HepG2 (cell line): ENCODE measurements around the gene NRL. TPM values are rescaled to one million over a fixed set of nuclear protein-coding genes. Genes with fewer than 3 reads are reported as not detected.
A peak's percentile ranks its signal among the peaks of the same experiment; 100 is the strongest.

Source experiments
- E2F1 ChIP-seq: sonication (generic); formaldehyde crosslinking; IDR thresholded peaks from 2 replicates; pipeline ENCODE4 v1.5.0; 2020; ENCODE audit warnings: missing genetic modification reagents
- KIAA2018 ChIP-seq: sonication (generic); formaldehyde crosslinking; IDR thresholded peaks from 2 replicates; pipeline ENCODE4 v1.5.0; 2020; ENCODE audit warnings: mild to moderate bottlenecking, missing genetic modification reagents, borderline replicate concordance
- NFAT5 ChIP-seq: sonication (generic); formaldehyde crosslinking; IDR thresholded peaks from 2 replicates; pipeline ENCODE4 v1.4.0; 2020; ENCODE audit warnings: missing genetic modification reagents
- ZBTB34 ChIP-seq: sonication (generic); formaldehyde crosslinking; IDR thresholded peaks from 2 replicates; pipeline ENCODE4 v1.8.0; 2022; ENCODE audit warnings: mild to moderate bottlenecking, missing genetic modification reagents
- ZMYM3 ChIP-seq: sonication (generic); formaldehyde crosslinking; IDR thresholded peaks from 2 replicates; pipeline ENCODE4 v1.5.1; 2020; ENCODE audit warnings: mild to moderate bottlenecking, missing genetic modification reagents
- ZNF280D ChIP-seq: sonication (generic); formaldehyde crosslinking; IDR thresholded peaks from 2 replicates; pipeline ENCODE4 v1.5.1; 2020; ENCODE audit warnings: mild to moderate bottlenecking, missing genetic modification reagents
- ZNF550 ChIP-seq: sonication (generic); formaldehyde crosslinking; IDR thresholded peaks from 2 replicates; pipeline ENCODE4 v1.4.0; 2020; ENCODE audit warnings: mild to moderate bottlenecking, missing genetic modification reagents, borderline replicate concordance
- ZNF577 ChIP-seq: sonication (generic); formaldehyde crosslinking; IDR thresholded peaks from 2 replicates; pipeline ENCODE4 v1.4.0; 2020; ENCODE audit warnings: mild to moderate bottlenecking, low read depth, missing genetic modification reagents, borderline replicate concordance
- ZNF781 ChIP-seq: sonication (generic); formaldehyde crosslinking; IDR thresholded peaks from 2 replicates; pipeline ENCODE4 v1.5.1; 2020; ENCODE audit warnings: borderline replicate concordance, mild to moderate bottlenecking, missing genetic modification reagents; ENCODE audit errors: not compliant biosample characterization
- polyA plus RNA-seq, 8 experiments: library from polyadenylated mRNA; depleted of rRNA in 3 of 8; stranded (reverse) in 7 of 8; unstranded in 1 of 8; fragments of >200 nt; fragmentation: Illumina TruSeq in 4 of 8; extraction: Trizol in 4 of 8; gene quantifications; 2 replicates each; pipeline versions ENCODE4 v1.2.1 to v1.2.3, GENCODE V29; 2011 to 2016; ENCODE audit warnings: low read depth in 4 of 8, missing spikeins in 1 of 8, mixed read lengths in 1 of 8; ENCODE audit not compliant: insufficient read depth in 1 of 8
- total RNA-seq, 5 experiments: library from RNA; depleted of rRNA; stranded (reverse); fragments of >200 nt; fragmentation: Illumina TruSeq; extraction: Trizol; gene quantifications; 2 replicates each; pipeline ENCODE4 v1.2.3, GENCODE V29; 2016; ENCODE audit warnings: low read depth in 1 of 5

NRL gene
- total and polyA plus RNA-seq, 2 of the 13 experiments (the other 11 are each of a cell fraction or from before 2014, with no cell fraction given): 2.5 to 4.7 TPM

- TF ChIP-seq KIAA2018 (CRISPR knock-in tag) (peak; percentile 34; the same call in 1 of the 2 replicates), ZNF781 (CRISPR knock-in tag) (peak; percentile 87), ZNF550 (CRISPR knock-in tag) (peak; percentile 98; the same call in 1 of the 2 replicates), ZBTB34 (CRISPR knock-in tag) (no peak), ZMYM3 (peak; percentile 75), ZNF280D (CRISPR knock-in tag) (peak; percentile 95; the same call in 1 of the 2 replicates), E2F1 (CRISPR knock-in tag) (0 out of 2 replicates have a peak, but pooled peaks have one; percentile 2), NFAT5 (CRISPR knock-in tag) (peak; percentile 62; the same call in 1 of the 2 replicates), ZNF577 (CRISPR knock-in tag) (no peak)
Observed at GRCh38 chr14:24135584-24135833, 20.8 kb upstream of the NRL start (continued).
